Colonic mucosa (tissue), 4 donors: Measurements from ENCODE around the gene CARF. TPM values are rescaled to one million over a fixed set of nuclear protein-coding genes. Genes with fewer than 3 reads are reported as not detected.

Experiments
- DNase-seq: peaks from one replicate; pipeline ENCODE4 v3.0.0-alpha.2; 2020
- H3K27ac ChIP-seq: fragments of 200-600 bp; one replicate; pipeline ENCODE4 v1.8.0; 2021
- H3K27me3 ChIP-seq: fragments of 200-600 bp; one replicate; pipeline ENCODE4 v1.8.0; 2021
- H3K36me3 ChIP-seq: fragments of 200-600 bp; one replicate; pipeline ENCODE4 v1.8.0; 2021
- H3K4me1 ChIP-seq: fragments of 200-600 bp; one replicate; pipeline ENCODE4 v1.8.0; 2021; ENCODE audit warnings: mild to moderate bottlenecking
- H3K4me3 ChIP-seq: fragments of 200-600 bp; one replicate; pipeline ENCODE4 v1.8.0; 2021
- H3K9ac ChIP-seq, 2 donors: one replicate each; pipeline ENCODE4 v1.7.0; 2013; ENCODE audit warnings: control low read depth in 2 of 2, low read depth in 2 of 2, low read length in 2 of 2
- H3K9me3 ChIP-seq: fragments of 200-600 bp; one replicate; pipeline ENCODE4 v1.8.0; 2021
- intact Hi-C: fragments of 100-400 bp; cut with DNase I; formaldehyde crosslinking; loops from one replicate; pipeline ENCODE4 v1.14.1; 2022
- total RNA-seq, 2 donors: library from RNA; stranded (reverse); fragmentation: NEBNext Ultra II Directional in 1 of 2; extraction: Animal tissue kit (Norgen Biotek cat#: 25700) in 1 of 2; gene quantifications; one replicate each; pipeline ENCODE4 v1.2.1, GENCODE V29; 2021
- TF ChIP-seq, protein P1 (sequence below): fragments of 200-600 bp; IDR thresholded peaks from one replicate; pipeline ENCODE4 v1.8.0; 2022; ENCODE audit warnings: antibody characterized with exemption, mild to moderate bottlenecking
- donor health status: healthy.
- donor health status: DM: no; HTN: no; CAD: no.
- donor health status: DM: no; HTN: no; CAD: no.

The CARF gene
- total RNA-seq, 2 donors from 2014 or later, result 3.8 to 5.1 TPM

DNA sequence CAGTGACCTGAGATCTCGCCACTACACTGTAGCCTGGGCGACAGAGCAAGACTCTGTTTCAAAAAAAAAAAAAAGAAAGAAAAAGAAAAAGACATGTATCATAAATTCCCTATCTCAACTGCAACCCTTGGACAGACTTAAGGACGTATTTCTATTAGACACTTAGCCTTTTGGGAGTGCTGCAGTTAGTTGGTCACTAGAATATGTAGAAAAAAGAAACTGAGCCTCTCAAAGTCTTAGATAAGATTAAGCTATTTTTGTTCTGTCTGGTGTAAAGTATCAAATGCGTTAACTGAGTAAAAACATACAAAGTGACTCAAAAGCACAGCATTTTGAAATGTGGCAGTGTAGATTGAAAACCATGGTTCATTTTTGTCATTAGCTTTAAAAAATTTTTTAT lies 109.9 kb downstream of the CARF start:
- H3K36me3 ChIP-seq, result no peaks in the 10 kb centered on the region
- H3K4me1 ChIP-seq, result peaks cover 9% of the 10 kb centered on the region
- no peak overlapping the region for H3K27ac ChIP-seq
- DNase-seq, result no peak
- no peak overlapping the region for H3K9ac ChIP-seq
- TF ChIP-seq, protein P1, sequence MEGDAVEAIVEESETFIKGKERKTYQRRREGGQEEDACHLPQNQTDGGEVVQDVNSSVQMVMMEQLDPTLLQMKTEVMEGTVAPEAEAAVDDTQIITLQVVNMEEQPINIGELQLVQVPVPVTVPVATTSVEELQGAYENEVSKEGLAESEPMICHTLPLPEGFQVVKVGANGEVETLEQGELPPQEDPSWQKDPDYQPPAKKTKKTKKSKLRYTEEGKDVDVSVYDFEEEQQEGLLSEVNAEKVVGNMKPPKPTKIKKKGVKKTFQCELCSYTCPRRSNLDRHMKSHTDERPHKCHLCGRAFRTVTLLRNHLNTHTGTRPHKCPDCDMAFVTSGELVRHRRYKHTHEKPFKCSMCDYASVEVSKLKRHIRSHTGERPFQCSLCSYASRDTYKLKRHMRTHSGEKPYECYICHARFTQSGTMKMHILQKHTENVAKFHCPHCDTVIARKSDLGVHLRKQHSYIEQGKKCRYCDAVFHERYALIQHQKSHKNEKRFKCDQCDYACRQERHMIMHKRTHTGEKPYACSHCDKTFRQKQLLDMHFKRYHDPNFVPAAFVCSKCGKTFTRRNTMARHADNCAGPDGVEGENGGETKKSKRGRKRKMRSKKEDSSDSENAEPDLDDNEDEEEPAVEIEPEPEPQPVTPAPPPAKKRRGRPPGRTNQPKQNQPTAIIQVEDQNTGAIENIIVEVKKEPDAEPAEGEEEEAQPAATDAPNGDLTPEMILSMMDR, result no peak
- intact Hi-C loops, result no loop called here
- H3K4me3 ChIP-seq, result no peak overlapping the region
- H3K9me3 ChIP-seq, result no peaks in the 10 kb centered on the region
- H3K27me3 ChIP-seq, result no peaks in the 10 kb centered on the region

DNA sequence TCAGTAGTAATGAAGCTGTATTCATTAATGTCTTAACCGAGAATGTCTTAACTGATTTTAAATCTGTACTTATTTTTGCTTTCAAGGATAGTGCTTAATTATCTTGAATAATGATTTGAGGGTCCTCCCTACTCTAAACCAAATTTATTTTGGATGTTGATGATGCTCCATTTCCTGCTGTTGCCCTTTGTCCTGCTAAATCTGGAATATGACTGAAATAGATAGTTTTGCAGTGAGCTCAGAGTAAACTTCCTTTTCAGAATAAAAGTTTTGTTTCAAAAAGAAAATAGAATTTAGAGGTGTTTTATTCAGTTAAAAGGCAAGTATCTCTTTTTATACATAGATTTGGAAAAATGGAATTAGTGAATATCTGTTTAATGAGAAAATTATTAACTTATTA lies 110.7 kb downstream of the CARF start:
- no peak for DNase-seq
- intact Hi-C loops, result no loop called here
- TF ChIP-seq, protein P1, result no peak

DNA sequence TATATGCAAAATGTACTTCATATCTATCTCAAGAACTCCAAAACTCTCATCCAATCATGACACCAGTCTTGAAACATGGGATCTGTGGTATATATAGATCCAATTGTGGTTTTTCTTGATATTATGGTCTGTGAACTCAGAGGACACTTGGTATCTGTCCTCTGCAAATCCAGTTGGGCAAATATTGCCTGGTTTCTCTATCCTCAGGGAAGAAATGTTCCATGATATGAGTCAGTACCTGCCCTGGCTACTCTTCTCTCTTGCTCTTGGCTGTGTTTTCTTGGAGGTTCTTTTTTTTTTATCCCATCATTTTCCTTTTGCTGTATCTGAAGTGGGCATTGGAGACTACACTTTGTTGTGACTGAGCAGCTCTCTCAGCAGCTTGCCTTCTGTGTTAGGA lies 113.5 kb downstream of the CARF start:
- TF ChIP-seq, protein P1, result no peak
- Histone ChIP-seq H3K27me3 (no peaks in the 10 kb centered on the region), H3K4me1 (no peaks in the 10 kb centered on the region), H3K9me3 (no peaks in the 10 kb centered on the region), H3K36me3 (no peaks in the 10 kb centered on the region), H3K4me3 (no peak overlapping the region), H3K9ac (no peak overlapping the region), H3K27ac (no peak overlapping the region)
- no peak for DNase-seq
- intact Hi-C loops, result no loop called here

More for the DNA sequence above, 110.7 kb downstream of the CARF start:
- Histone ChIP-seq H3K27ac (no peak overlapping the region), H3K4me3 (no peak overlapping the region), H3K36me3 (no peaks in the 10 kb centered on the region), H3K4me1 (peaks cover 8% of the 10 kb centered on the region), H3K9ac (no peak overlapping the region), H3K9me3 (no peaks in the 10 kb centered on the region), H3K27me3 (no peaks in the 10 kb centered on the region)

DNA sequence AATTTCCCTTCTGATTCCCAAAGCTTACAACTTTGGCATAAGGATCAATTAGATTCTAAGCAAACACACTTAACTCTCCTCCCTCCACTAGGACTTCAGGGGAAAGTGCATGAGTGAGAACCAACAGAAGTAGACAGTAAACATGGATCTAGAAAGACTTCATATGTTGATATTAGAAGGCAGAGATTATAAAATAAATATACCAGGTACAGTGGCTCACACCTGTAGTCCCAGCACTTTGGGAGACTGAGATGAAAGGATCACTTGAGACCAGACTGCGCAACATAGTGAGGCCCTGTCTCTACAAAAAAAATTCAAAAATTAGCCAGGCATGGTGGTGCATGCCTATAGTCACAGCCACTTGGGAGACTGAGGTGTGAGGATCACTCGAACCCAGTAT lies 118.5 kb downstream of the CARF start:
- intact Hi-C loops, result no loop called here
- Histone ChIP-seq H3K4me3 (no peak overlapping the region), H3K27ac (no peak overlapping the region), H3K4me1 (no peaks in the 10 kb centered on the region), H3K9me3 (no peaks in the 10 kb centered on the region), H3K36me3 (no peaks in the 10 kb centered on the region), H3K9ac (no peak overlapping the region), H3K27me3 (no peaks in the 10 kb centered on the region)
- DNase-seq, result no peak
- TF ChIP-seq, protein P1, result no peak

DNA sequence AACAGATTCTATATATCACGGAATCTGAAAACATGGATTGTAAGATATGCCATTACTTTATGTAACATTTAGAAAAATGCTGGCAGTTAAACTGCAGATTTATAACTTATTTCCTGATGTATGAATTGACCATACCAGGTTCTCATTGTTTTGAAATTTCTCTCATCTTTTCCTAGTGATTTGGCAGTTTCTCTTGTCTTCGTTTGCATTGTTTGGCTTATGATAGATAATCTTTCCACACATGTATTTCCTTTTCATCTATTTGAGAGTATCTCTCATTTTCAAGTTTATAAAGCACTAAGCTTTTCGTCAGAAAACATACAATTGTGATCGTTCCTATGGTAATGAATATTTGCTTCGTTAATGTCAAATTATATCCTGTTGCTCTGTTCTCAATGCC lies 118.9 kb downstream of the CARF start:
- Histone ChIP-seq H3K9ac (no peak overlapping the region), H3K27me3 (no peaks in the 10 kb centered on the region), H3K4me1 (no peaks in the 10 kb centered on the region), H3K27ac (no peak overlapping the region), H3K9me3 (no peaks in the 10 kb centered on the region), H3K4me3 (no peak overlapping the region), H3K36me3 (no peaks in the 10 kb centered on the region)
- DNase-seq, result no peak
- TF ChIP-seq, protein P1, result no peak
- intact Hi-C loops, result no loop called here

DNA sequence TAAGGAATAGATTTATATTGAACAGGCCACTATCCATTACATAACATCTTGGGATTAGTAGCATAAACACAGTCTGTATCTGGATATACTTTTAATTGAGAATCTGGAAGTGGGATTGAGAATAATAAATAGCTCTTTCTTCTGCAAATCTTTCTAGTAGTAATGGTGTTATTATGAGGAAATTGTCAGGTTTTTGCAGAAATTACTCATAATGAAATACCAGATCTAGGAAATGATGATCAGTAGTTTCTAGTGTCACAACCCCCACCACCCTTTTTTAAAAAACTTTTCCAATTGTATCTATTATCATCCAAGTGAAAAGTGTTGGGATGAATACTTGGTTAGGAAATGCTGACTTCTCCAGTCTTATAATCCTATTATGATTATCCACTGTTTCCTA lies 121.3 kb downstream of the CARF start:
- TF ChIP-seq, protein P1, result no peak
- H3K27ac ChIP-seq, result no peak overlapping the region
- H3K4me1 ChIP-seq, result no peaks in the 10 kb centered on the region
- DNase-seq, result no peak
- intact Hi-C loops, result no loop called here
- H3K9ac ChIP-seq, result no peak overlapping the region
- H3K36me3 ChIP-seq, result no peaks in the 10 kb centered on the region
- no peaks in the 10 kb centered on the region for H3K27me3 ChIP-seq
- H3K4me3 ChIP-seq, result no peak overlapping the region
- H3K9me3 ChIP-seq, result no peaks in the 10 kb centered on the region
